ENCODE results near the gene TSEN2.

DNA sequence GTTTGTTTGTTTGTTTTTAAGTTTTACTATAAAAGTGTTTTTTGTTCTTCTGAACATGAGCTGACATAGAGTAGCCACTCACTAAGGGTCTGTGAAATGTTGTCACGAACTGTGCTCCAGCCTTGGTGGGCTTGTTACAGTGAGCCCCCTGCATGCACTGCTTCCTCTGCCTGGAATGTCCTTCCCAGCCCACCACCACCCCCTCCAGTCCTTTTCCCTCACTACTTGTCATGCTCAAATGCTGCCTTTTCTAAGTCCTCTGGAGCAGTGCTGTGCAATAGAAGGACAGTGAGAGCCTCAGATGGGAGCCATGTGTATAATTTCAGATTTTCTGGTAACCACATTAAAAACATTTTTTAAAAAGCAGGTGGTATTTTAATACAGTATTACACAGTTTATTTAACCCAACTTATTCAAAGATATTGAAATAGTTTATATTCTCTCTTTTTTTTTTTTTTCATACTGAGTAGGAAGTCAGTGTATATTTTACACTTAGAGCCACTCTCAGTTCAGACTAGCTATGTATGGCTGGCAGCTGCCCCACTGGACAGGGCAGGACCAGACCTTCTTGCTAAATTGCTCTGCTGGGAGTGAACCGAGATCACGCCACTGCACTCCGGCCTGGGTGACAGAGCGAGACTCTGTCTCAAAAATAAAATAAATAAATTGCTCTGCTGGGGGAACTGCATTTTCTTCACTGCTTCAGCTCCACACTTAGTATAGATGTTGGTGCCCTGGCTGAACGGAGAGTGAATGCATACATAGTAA is 34.2 kb downstream of the TSEN2 start:
- no peak for TF ChIP-seq POLR2A (IDR thresholded peaks at IDR 0.05)
- TF ChIP-seq, protein P1, sequence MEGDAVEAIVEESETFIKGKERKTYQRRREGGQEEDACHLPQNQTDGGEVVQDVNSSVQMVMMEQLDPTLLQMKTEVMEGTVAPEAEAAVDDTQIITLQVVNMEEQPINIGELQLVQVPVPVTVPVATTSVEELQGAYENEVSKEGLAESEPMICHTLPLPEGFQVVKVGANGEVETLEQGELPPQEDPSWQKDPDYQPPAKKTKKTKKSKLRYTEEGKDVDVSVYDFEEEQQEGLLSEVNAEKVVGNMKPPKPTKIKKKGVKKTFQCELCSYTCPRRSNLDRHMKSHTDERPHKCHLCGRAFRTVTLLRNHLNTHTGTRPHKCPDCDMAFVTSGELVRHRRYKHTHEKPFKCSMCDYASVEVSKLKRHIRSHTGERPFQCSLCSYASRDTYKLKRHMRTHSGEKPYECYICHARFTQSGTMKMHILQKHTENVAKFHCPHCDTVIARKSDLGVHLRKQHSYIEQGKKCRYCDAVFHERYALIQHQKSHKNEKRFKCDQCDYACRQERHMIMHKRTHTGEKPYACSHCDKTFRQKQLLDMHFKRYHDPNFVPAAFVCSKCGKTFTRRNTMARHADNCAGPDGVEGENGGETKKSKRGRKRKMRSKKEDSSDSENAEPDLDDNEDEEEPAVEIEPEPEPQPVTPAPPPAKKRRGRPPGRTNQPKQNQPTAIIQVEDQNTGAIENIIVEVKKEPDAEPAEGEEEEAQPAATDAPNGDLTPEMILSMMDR (IDR thresholded peaks at IDR 0.05): no peak
